Fibroblast of pulmonary artery (primary cell): Measurements from ENCODE around the gene CHAD.

Experiments used
- DNase-seq: peaks from one replicate; pipeline ENCODE4 v3.0.0-alpha.2; 2010; ENCODE audit warnings: low read depth
- H3K4me3 ChIP-seq: replicated peaks from 2 replicates; pipeline ENCODE4 v1.5.1; 2011; ENCODE audit warnings: low read depth, mild to moderate bottlenecking, control low read depth, low read length, moderate library complexity
- CTCF ChIP-seq: IDR thresholded peaks from 2 replicates; pipeline ENCODE4 v1.5.1; 2011; ENCODE audit warnings: mild to moderate bottlenecking, control low read depth, low read length, inconsistent platforms; ENCODE audit errors: missing control alignments

CHAD gene

GRCh38 chr17:50469208-50469605 lies 527 bp upstream of the CHAD start:
- no peak for TF ChIP-seq CTCF
- H3K4me3 ChIP-seq, result peak overlapping the region; percentile 28
- no peak for DNase-seq

- DNase-seq, result no peak
- no peak for TF ChIP-seq CTCF
- no peak overlapping the region for H3K4me3 ChIP-seq
These were observed 801 bp downstream of the CHAD start for GRCh38 chr17:50467855-50468303.

- no peak overlapping the region for H3K4me3 ChIP-seq
- DNase-seq, result no peak
- no peak for TF ChIP-seq CTCF
These were observed 1.4 kb downstream of the CHAD start for GRCh38 chr17:50467114-50467854.

- no peak overlapping the region for H3K4me3 ChIP-seq
- no peak for TF ChIP-seq CTCF
- DNase-seq, result no peak
These were observed 2.1 kb downstream of the CHAD start for GRCh38 chr17:50466371-50467113.

- no peak for DNase-seq
- TF ChIP-seq CTCF, result no peak
- H3K4me3 ChIP-seq, result no peak overlapping the region
These were observed 3.0 kb downstream of the CHAD start for GRCh38 chr17:50465635-50466034.

GRCh38 chr17:50465171-50465570 lies 3.5 kb downstream of the CHAD start:
- H3K4me3 ChIP-seq, result no peak overlapping the region

More at GRCh38 chr17:50465171-50465570, 3.5 kb downstream of the CHAD start:
- no peak for DNase-seq
- TF ChIP-seq CTCF, result no peak
